MG63 (cell line): ENCODE results near the gene TRAK2. TPM values are rescaled to one million over a fixed set of nuclear protein-coding genes. Genes with fewer than 3 reads are reported as not detected.
"Not testable (repeated sequence)": the region's sequence is repeated elsewhere in the genome, so short reads cannot be mapped to it uniquely, and the experiment has no call there.

Source experiments
- DNase-seq: peaks from one replicate; pipeline ENCODE4 v3.0.0-alpha.2; 2020
- H3K27me3 ChIP-seq: fragments of 250-450 bp; sonication (Bioruptor Pico); 2 replicates; pipeline ENCODE4 v1.5.1; 2020; ENCODE audit warnings: mild to moderate bottlenecking, moderate library complexity
- H3K36me3 ChIP-seq: fragments of 250-450 bp; sonication (Bioruptor Pico); 2 replicates; pipeline ENCODE4 v1.5.1; 2020; ENCODE audit warnings: mild to moderate bottlenecking, moderate library complexity
- H3K4me3 ChIP-seq: fragments of 250-450 bp; sonication (Bioruptor Pico); 2 replicates; pipeline ENCODE4 v1.5.1; 2020; ENCODE audit warnings: mild to moderate bottlenecking, moderate library complexity
- H3K9me3 ChIP-seq: fragments of 250-450 bp; sonication (Bioruptor Pico); 2 replicates; pipeline ENCODE4 v1.5.1; 2020; ENCODE audit warnings: mild to moderate bottlenecking, moderate library complexity
- total RNA-seq: library from RNA; depleted of rRNA; stranded (reverse); fragments of >200 nt; shearing (Covaris generic); gene quantifications from 2 replicates; pipeline ENCODE4 v1.2.3, GENCODE V29; 2014; ENCODE audit warnings: low replicate concordance

Gene TRAK2
- total RNA-seq, 1 experiment from 2014 or later, result 6.5 TPM

DNA sequence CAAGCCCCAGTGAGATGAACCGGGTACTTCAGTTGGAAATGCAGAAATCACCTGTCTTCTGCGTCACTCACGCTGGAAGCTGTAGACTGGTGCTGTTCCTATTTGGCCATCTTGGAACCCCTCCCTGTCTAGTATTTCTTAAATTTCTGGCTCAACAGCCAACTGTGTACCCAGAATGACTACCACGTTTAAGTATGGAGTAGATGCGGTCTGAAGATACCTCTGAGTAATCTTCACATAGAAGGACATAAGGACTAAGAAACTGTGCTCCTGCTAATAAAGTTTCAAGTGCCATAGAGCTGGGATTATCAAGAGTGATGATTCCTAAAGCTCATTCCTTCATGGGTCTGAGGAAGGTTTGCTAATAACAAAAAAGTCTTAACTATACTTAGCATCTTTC lies 20.4 kb downstream of the TRAK2 start:
- Histone ChIP-seq H3K27me3 (no peaks in the 10 kb centered on the region), H3K9me3 (peaks cover 7% of the 10 kb centered on the region)
- no peak for DNase-seq

DNA sequence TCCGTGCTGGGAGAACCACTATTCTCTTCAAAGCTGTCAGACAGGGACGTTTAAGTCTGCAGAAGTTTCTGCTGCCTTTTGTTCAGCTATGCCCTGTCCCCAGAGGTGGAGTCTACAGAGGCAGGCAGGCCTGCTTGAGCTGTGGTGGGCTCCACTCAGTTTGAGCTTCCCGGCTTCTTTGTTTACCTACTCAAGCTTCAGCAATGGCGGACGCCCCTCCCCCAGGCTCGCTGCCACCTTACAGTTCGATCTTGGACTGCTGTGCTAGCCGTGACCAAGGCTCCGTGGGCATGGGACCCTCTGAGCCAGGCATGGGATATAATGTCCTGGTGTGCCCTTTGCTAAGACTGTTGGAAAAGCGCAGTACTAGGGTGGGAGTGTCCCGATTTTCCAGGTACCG lies 20.9 kb downstream of the TRAK2 start:
- H3K27me3 ChIP-seq, DNase-seq, H3K36me3 ChIP-seq, H3K4me3 ChIP-seq, H3K9me3 ChIP-seq: not testable (repeated sequence)

More for the DNA sequence above, 20.4 kb downstream of the TRAK2 start:
- no peak overlapping the region for H3K4me3 ChIP-seq
- H3K36me3 ChIP-seq, result peaks cover 8% of the 10 kb centered on the region; the same call in 1 of the 2 replicates

- not testable (repeated sequence) for H3K4me3 ChIP-seq, H3K36me3 ChIP-seq, H3K27me3 ChIP-seq, DNase-seq, H3K9me3 ChIP-seq
These were observed 21.4 kb downstream of the TRAK2 start for GRCh38 chr2:201429835-201430234.

DNA sequence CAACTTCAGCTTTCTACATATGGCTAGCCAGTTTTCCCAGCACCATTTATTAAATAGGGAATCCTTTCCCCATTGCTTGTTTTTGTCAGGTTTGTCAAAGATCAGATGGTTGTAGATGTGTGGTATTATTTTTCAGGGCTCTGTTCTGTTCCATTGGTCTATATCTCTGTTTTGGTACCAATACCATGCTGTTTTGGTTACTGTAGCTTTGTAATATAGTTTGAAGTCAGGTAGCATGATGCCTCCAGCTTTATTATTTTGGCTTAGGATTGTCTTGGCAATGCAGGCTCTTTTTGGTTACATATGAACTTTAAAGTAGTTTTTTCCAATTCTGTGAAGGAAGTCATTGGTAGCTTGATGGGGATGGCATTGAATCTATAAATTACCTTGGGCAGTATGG lies 22.9 kb downstream of the TRAK2 start:
- not testable (repeated sequence) for H3K27me3 ChIP-seq, H3K36me3 ChIP-seq, H3K9me3 ChIP-seq, DNase-seq, H3K4me3 ChIP-seq

DNA sequence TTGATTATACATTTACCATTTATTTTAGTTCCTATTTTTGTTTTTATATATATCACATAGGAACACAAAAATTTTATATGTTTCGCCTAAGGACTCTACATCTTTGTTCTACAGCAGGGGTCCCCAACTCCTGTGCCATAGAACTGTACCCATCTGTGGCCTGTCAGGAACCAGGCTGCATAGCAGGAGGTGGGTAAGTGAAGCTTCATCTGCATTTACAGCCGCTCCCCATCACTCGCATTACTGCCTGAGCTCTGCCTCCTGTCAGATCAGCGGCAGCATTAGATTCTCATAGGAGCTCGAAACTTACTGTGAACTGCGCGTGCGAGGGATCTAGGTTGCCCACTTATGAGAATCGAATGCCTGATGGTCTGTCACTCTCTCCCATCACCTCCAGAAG lies 25.3 kb downstream of the TRAK2 start:
- Histone ChIP-seq H3K36me3 (peaks cover 2% of the 10 kb centered on the region; the same call in 1 of the 2 replicates), H3K27me3 (no peaks in the 10 kb centered on the region), H3K4me3 (no peak overlapping the region), H3K9me3 (peaks cover 7% of the 10 kb centered on the region)
- no peak for DNase-seq

DNA sequence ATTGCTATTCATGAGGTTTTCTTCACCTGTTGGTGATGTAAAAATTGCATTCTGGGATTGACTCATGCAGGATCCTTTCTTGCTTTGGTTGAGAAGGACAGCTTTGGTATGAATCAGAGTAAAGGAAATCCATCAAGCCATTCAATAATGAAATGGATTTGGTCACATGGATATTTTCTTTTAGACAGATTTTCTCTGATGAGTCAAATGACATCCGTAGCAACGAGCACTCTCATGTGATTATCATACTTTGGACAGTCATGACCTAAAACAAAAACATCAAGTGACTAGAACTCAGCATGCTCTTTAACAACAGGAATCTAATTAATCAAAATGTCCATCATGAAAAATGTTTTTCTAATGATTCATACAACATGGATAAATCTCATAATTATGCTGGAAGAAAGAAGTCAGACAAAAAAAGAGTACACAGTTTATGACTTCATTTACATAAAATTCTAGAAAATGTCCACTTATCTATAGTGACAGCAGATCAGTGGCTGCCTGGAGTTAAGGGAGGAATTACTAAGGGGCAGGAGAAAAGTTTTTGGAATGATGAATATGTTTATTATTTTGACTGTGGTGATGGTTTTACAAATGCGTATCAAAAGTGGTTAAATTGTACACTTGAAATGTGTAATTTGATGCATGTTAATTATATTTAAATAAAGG lies 30.7 kb downstream of the TRAK2 start:
- Histone ChIP-seq H3K27me3 (no peaks in the 10 kb centered on the region), H3K4me3 (no peak overlapping the region), H3K9me3 (no peaks in the 10 kb centered on the region), H3K36me3 (no peaks in the 10 kb centered on the region; the same call in 1 of the 2 replicates)
- no peak for DNase-seq

- no peak for DNase-seq
- Histone ChIP-seq H3K27me3 (no peaks in the 10 kb centered on the region), H3K9me3 (no peaks in the 10 kb centered on the region), H3K36me3 (no peaks in the 10 kb centered on the region; the same call in 1 of the 2 replicates), H3K4me3 (no peak overlapping the region)
These were observed 31.3 kb downstream of the TRAK2 start for GRCh38 chr2:201419986-201420385.

GRCh38 chr2:201419057-201419635 lies 32.1 kb downstream of the TRAK2 start:
- DNase-seq, result no peak
- Histone ChIP-seq H3K4me3 (no peak overlapping the region), H3K27me3 (no peaks in the 10 kb centered on the region), H3K36me3 (no peaks in the 10 kb centered on the region; the same call in 1 of the 2 replicates), H3K9me3 (no peaks in the 10 kb centered on the region)

DNA sequence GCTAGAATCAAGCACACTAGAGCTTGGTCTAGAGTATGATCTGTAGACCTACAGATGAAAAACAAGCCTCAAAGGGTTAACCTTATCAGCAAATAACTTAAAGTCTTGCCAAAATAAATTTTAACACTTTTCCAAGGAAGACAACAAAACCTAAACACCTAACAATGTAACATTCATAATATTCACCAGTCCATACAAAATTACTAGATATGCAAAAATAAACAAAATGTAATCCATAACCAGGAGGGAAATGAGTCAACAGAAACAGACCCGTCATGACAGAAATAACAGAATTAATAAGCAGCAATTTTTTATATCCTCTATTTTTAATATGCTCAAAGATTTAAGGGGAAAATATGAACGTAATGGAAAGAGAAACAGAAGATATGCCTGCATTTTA lies 36.1 kb downstream of the TRAK2 start:
- Histone ChIP-seq H3K36me3 (no peaks in the 10 kb centered on the region; the same call in 1 of the 2 replicates), H3K27me3 (no peaks in the 10 kb centered on the region), H3K4me3 (no peak overlapping the region), H3K9me3 (no peaks in the 10 kb centered on the region)
- DNase-seq, result no peak

GRCh38 chr2:201414099-201415023 lies 36.9 kb downstream of the TRAK2 start:
- Histone ChIP-seq H3K4me3 (no peak overlapping the region), H3K36me3 (no peaks in the 10 kb centered on the region; the same call in 1 of the 2 replicates), H3K27me3 (no peaks in the 10 kb centered on the region), H3K9me3 (no peaks in the 10 kb centered on the region)
- no peak for DNase-seq

DNA sequence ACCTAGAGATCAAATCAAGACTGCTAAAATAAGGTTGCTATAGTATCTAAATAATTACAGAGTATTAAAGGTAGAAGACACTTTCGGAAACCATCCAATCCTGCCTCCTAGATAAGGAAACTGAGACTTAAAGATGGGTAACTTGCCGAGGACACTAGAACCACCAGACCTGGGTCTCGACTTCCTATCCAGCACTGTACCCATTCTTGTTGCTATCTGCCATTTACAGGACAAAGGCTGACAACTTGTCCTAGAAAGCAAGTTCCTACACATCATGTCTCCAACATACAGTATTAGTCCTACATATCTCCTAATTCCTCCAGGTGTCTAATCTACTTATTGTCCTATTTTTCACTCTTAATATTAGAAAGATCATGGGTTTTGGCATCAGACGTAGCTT lies 37.7 kb downstream of the TRAK2 start:
- Histone ChIP-seq H3K9me3 (no peaks in the 10 kb centered on the region), H3K27me3 (no peaks in the 10 kb centered on the region), H3K4me3 (no peak overlapping the region), H3K36me3 (no peaks in the 10 kb centered on the region; the same call in 1 of the 2 replicates)
- no peak for DNase-seq

GRCh38 chr2:201413143-201413542 lies 38.1 kb downstream of the TRAK2 start:
- Histone ChIP-seq H3K9me3 (no peaks in the 10 kb centered on the region), H3K36me3 (no peaks in the 10 kb centered on the region; the same call in 1 of the 2 replicates), H3K27me3 (no peaks in the 10 kb centered on the region), H3K4me3 (no peak overlapping the region)
- DNase-seq, result no peak

DNA sequence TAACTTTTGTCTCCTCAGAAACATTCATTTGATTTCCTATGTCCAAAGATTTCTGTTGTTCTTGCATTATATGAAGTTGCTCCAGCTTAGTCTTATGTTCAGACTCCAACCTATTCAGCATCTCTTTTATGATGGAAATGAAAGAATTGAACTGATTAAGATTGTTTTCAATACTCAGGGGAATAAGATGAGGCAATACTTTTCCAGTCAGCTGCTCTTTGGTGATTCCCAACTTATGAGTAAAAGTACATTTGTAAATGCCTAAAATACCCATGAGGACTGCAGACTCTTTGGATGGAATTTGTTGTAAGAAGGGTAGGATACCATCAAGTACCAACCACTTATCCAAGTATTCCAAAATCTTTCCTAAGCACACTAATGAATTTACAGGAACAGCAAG lies 39.8 kb downstream of the TRAK2 start:
- Histone ChIP-seq H3K36me3 (no peaks in the 10 kb centered on the region; the same call in 1 of the 2 replicates), H3K4me3 (no peak overlapping the region), H3K27me3 (no peaks in the 10 kb centered on the region), H3K9me3 (no peaks in the 10 kb centered on the region)
- no peak for DNase-seq

- peaks cover 3% of the 10 kb centered on the region for H3K36me3 ChIP-seq
- H3K4me3 ChIP-seq, result no peak overlapping the region
- H3K9me3 ChIP-seq, result no peaks in the 10 kb centered on the region
- H3K27me3 ChIP-seq, result no peaks in the 10 kb centered on the region
- no peak for DNase-seq
These were observed 42.3 kb downstream of the TRAK2 start for GRCh38 chr2:201408931-201409330.

DNA sequence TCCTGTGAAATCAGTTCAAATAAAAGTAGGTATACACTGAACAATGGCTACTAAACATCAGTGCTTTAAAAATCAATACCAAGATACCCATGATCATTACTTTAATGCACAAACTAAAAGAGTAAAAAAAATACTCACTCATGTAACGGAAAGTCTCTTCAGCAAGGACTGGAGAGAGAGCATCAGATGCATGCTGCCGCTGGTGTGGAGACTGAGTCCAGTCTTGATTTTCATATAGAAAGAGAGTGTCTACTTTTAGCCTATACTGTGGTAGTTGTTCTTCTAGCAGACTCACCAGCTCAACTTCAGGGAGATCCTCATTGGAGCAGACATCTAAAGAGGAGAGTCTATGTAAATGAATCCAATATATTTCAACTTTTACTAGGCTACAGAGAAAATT lies 44.0 kb downstream of the TRAK2 start:
- Histone ChIP-seq H3K36me3 (peaks cover 3% of the 10 kb centered on the region), H3K27me3 (no peaks in the 10 kb centered on the region), H3K4me3 (peak overlapping the region; percentile 38), H3K9me3 (no peaks in the 10 kb centered on the region)
- peak; percentile 4 for DNase-seq

DNA sequence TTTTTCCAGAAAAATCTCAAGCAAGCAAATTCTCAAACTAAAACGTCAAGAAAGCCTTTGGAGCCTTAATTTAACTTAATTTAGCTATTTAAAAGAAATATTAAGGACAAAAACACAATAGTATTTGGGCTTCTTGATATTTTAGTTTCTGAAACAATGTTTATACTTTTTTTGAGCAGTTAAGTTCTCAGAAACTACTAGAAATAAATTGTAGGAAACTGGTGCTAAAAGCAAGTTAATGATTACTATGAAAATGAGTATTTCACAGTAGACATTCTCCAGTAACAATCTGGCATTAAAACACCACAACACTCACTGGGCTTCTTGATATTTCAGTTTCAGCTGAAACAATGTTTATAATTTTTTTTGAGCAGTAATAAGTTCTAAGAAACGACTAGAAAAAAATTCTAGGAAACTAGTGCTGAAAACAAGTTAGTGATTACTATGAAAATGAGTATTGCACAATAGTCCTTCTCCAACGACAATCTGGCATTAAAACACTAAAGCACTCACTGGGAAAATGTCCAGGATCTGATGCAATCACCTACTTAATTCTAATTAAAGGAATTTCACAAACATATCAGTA lies 45.1 kb downstream of the TRAK2 start:
- Histone ChIP-seq H3K27me3 (no peaks in the 10 kb centered on the region), H3K36me3 (peaks cover 3% of the 10 kb centered on the region), H3K9me3 (no peaks in the 10 kb centered on the region), H3K4me3 (peak overlapping the region; percentile 38)
- no peak for DNase-seq
